IMR-90 (cell line): Measurements from ENCODE around the gene PDGFRA. TPM values are rescaled to one million over a fixed set of nuclear protein-coding genes. Genes with fewer than 3 reads are reported as not detected.

ENCODE experiments used
- ATAC-seq: fragments of 200-7000 bp; cut with Tn5 transposase; 2 replicates; pipeline ENCODE4 v1.9.1; 2020; ENCODE audit warnings: low read depth, mild to moderate bottlenecking, moderate library complexity
- Bru-seq: library from RNA; stranded (reverse); fragments of 400-500 nt; gene quantifications from one replicate; lab custom pipeline; 2021; lab: Mats Ljungman, UMichigan
- BruChase-seq, 2 experiments: library from RNA; stranded (reverse); fragments of 400-500 nt; gene quantifications; one replicate each; lab custom pipeline; 2021; lab: Mats Ljungman, UMichigan
- BruUV-seq: library from RNA; stranded (reverse); fragments of 400-500 nt; replicated peaks from 2 replicates; lab custom pipeline; 2021; lab: Mats Ljungman, UMichigan
- CTCF ChIA-PET: fragments of 300-600 bp; formaldehyde crosslinking; extraction: SDS; loops from one replicate; lab custom pipeline; 2021; ENCODE audit warnings: antibody characterized with exemption; lab: Yijun Ruan, JAX
- POLR2A ChIA-PET: fragments of 300-600 bp; sonication (Branson Sonifier 250); formaldehyde crosslinking; loops from one replicate; lab custom pipeline; 2022; ENCODE audit warnings: antibody characterized with exemption; ENCODE audit not compliant: unreplicated experiment; lab: Charles Lee
- DNase-seq: peaks from one replicate; pipeline ENCODE4 v3.0.0; 2013
- H2AFZ ChIP-seq: replicated peaks from 2 replicates; pipeline ENCODE3; 2013; ENCODE audit warnings: low read length, mild to moderate bottlenecking; ENCODE audit not compliant: poor library complexity
- H2AK5ac ChIP-seq: 2 replicates; pipeline ENCODE4 v1.6.1; 2013; ENCODE audit warnings: low read depth, low read length, inconsistent platforms
- H2AK9ac ChIP-seq: replicated peaks from 2 replicates; pipeline ENCODE3; 2013; ENCODE audit warnings: mild to moderate bottlenecking, low read depth, low read length, moderate library complexity; ENCODE audit not compliant: poor library complexity
- H2BK120ac ChIP-seq: 2 replicates; pipeline ENCODE4 v1.6.1; 2013; ENCODE audit warnings: low read depth, low read length, inconsistent platforms
- H2BK15ac ChIP-seq: 3 replicates; pipeline ENCODE4 v1.6.1; 2013; ENCODE audit warnings: low read depth, low read length, inconsistent platforms
- H2BK20ac ChIP-seq: 2 replicates; pipeline ENCODE4 v1.6.1; 2013; ENCODE audit warnings: low read depth, mild to moderate bottlenecking, inconsistent platforms, low read length, moderate library complexity
- H2BK5ac ChIP-seq: 2 replicates; pipeline ENCODE4 v1.6.1; 2013; ENCODE audit warnings: mild to moderate bottlenecking, low read depth, low read length, inconsistent platforms; ENCODE audit not compliant: poor library complexity, severe bottlenecking
- H3K14ac ChIP-seq: replicated peaks from 2 replicates; pipeline ENCODE4 v1.6.1; 2013; ENCODE audit warnings: low read depth, low read length, inconsistent platforms
- H3K18ac ChIP-seq: 2 replicates; pipeline ENCODE4 v1.6.1; 2013; ENCODE audit warnings: low read depth, low read length, control low read depth
- H3K23ac ChIP-seq: 2 replicates; pipeline ENCODE4 v1.6.1; 2013; ENCODE audit warnings: low read depth, low read length, inconsistent platforms
- H3K27ac ChIP-seq: 2 replicates; pipeline ENCODE4 v1.5.1; 2013; ENCODE audit warnings: mild to moderate bottlenecking, control low read depth, low read length; ENCODE audit not compliant: insufficient read depth
- H3K27me3 ChIP-seq: 2 replicates; pipeline ENCODE4 v1.6.1; 2013; ENCODE audit warnings: low read length; ENCODE audit not compliant: control insufficient read depth, insufficient read depth
- H3K36me3 ChIP-seq: 2 replicates; pipeline ENCODE4 v1.6.1; 2013; ENCODE audit warnings: low read length, mixed read lengths; ENCODE audit not compliant: control insufficient read depth, insufficient read depth
- H3K4ac ChIP-seq: 2 replicates; pipeline ENCODE4 v1.6.1; 2013; ENCODE audit warnings: low read depth, low read length, inconsistent platforms
- H3K4me1 ChIP-seq: 2 replicates; pipeline ENCODE4 v1.6.1; 2013; ENCODE audit warnings: low read length, mixed read lengths; ENCODE audit not compliant: control insufficient read depth, insufficient read depth
- H3K4me2 ChIP-seq: 2 replicates; pipeline ENCODE4 v1.6.1; 2013; ENCODE audit warnings: low read depth, mild to moderate bottlenecking, control low read depth, low read length, moderate library complexity
- H3K4me3 ChIP-seq: 2 replicates; pipeline ENCODE4 v1.5.1; 2013; ENCODE audit warnings: low read depth, mild to moderate bottlenecking, control low read depth, low read length, moderate library complexity; ENCODE audit not compliant: insufficient read depth
- H3K56ac ChIP-seq: 2 replicates; pipeline ENCODE4 v1.6.1; 2013; ENCODE audit warnings: low read length, inconsistent platforms; ENCODE audit not compliant: insufficient read depth; ENCODE audit errors: extremely low read depth
- H3K79me1 ChIP-seq, 2 experiments: 2 replicates each; pipeline ENCODE4 v1.6.1; 2013; ENCODE audit warnings: low read length in 2 of 2, inconsistent platforms in 1 of 2, low read depth in 1 of 2
- H3K9ac ChIP-seq: 2 replicates; pipeline ENCODE4 v1.6.1; 2013; ENCODE audit warnings: low read depth, low read length, control low read depth
- H3K9me1 ChIP-seq: 2 replicates; pipeline ENCODE4 v1.6.1; 2013; ENCODE audit warnings: low read length, inconsistent platforms; ENCODE audit not compliant: insufficient read depth
- H3K9me3 ChIP-seq: 2 replicates; pipeline ENCODE4 v1.6.1; 2013; ENCODE audit warnings: low read length; ENCODE audit not compliant: control insufficient read depth, insufficient read depth
- H4K20me1 ChIP-seq: 2 replicates; pipeline ENCODE4 v1.6.1; 2013; ENCODE audit warnings: low read length, inconsistent platforms; ENCODE audit not compliant: insufficient read depth
- H4K5ac ChIP-seq: 2 replicates; pipeline ENCODE4 v1.6.1; 2013; ENCODE audit warnings: mild to moderate bottlenecking, low read depth, low read length, control low read depth
- H4K8ac ChIP-seq, 2 experiments: 2 replicates each; pipeline ENCODE4 v1.6.1; 2013; ENCODE audit warnings: low read depth in 2 of 2, low read length in 2 of 2, control low read depth in 1 of 2, inconsistent platforms in 1 of 2
- H4K91ac ChIP-seq: 2 replicates; pipeline ENCODE4 v1.6.1; 2013; ENCODE audit warnings: low read depth, low read length, inconsistent platforms; ENCODE audit not compliant: insufficient read depth
- CEBPB ChIP-seq: IDR thresholded peaks from 2 replicates; pipeline ENCODE4 v1.6.1; 2012; ENCODE audit warnings: low read depth, low read length, improper control_type of control experiment
- CTCF ChIP-seq: conservative IDR thresholded peaks from 2 replicates; pipeline ENCODE4 v1.5.1; 2012; ENCODE audit warnings: mild to moderate bottlenecking, low read depth, low read length, improper control_type of control experiment
- FOS ChIP-seq: fragments of 150-350 bp; IDR thresholded peaks from 2 replicates; pipeline ENCODE4 v1.6.1; 2016; ENCODE audit warnings: low read depth, low read length
- MAZ ChIP-seq: IDR thresholded peaks from 2 replicates; pipeline ENCODE4 v1.6.1; 2012; ENCODE audit warnings: low read depth, mild to moderate bottlenecking, low read length, improper control_type of control experiment, moderate library complexity, borderline replicate concordance
- MXI1 ChIP-seq: IDR thresholded peaks from 2 replicates; pipeline ENCODE4 v1.6.1; 2012; ENCODE audit warnings: low read depth, mild to moderate bottlenecking, low read length, moderate library complexity, borderline replicate concordance
- POLR2A ChIP-seq: IDR thresholded peaks from 2 replicates; pipeline ENCODE4 v1.6.1; 2012; ENCODE audit warnings: mild to moderate bottlenecking, low read depth, low read length
- WGBS, 2 experiments: methylation state at CpG; one replicate each; pipeline versions ENCODE4 v1.1.5 to v1.1.7; 2013; ENCODE audit warnings: missing lambda C conversion rate in 2 of 2; ENCODE audit not compliant: insufficient read length in 1 of 2; ENCODE audit errors: extremely low coverage in 2 of 2; 5-methylcytosine and 5-hydroxymethylcytosine counted together
- dilution Hi-C: fragments of 300-500 bp; cut with HindIII; formaldehyde crosslinking; loops from one replicate; pipeline ENCODE4 v1.14.3; 2018; ENCODE audit warnings: low sequenced_read_pairs; ENCODE audit not compliant: unreplicated experiment
- in situ Hi-C: fragments of 300-500 bp; cut with MboI; formaldehyde crosslinking; loops from 3 replicates; pipeline ENCODE4 v1.14.3; 2019; ENCODE audit warnings: low sequenced_read_pairs, inconsistent platforms, mixed read lengths
- intact Hi-C: fragments of 100-400 bp; cut with micrococcal nuclease; formaldehyde crosslinking; loops from 2 replicates; pipeline ENCODE4 v1.10.0; 2022
- long read RNA-seq: library from polyadenylated mRNA; unstranded; transcript quantifications from one replicate; pipeline ENCODE4 v2.0.0, GENCODE V29; 2021; ENCODE audit not compliant: unreplicated experiment
- polyA plus RNA-seq, 3 experiments: library from polyadenylated mRNA; depleted of rRNA; stranded (reverse); fragments of >200 nt; gene quantifications; 2 replicates each; pipeline ENCODE4 v1.2.3, GENCODE V29; 2012; ENCODE audit warnings: low replicate concordance in 1 of 3
- total RNA-seq: library from RNA; depleted of rRNA; stranded (reverse); fragments of >200 nt; gene quantifications from 2 replicates; pipeline ENCODE4 v1.2.3, GENCODE V29; 2012; rRNA removed

PDGFRA gene
- total RNA-seq (157 and 168 TPM in 2 replicates), polyA plus RNA-seq (2012; rRNA removed) (50.0 and 60.8 TPM in 2 replicates), Bru-seq, nascent RNA (percentile 100 among the genes with signal in this experiment), BruChase-seq, experiment 1, labeled RNA remaining after a 6-hour chase (percentile 100 among the genes with signal in this experiment), BruChase-seq, experiment 2, labeled RNA remaining after a 2-hour chase (percentile 100 among the genes with signal in this experiment)
- 17.1 and 26.5 TPM in 2 replicates for polyA plus RNA-seq (2012; cell fraction: cytosol; rRNA removed)
- 16.4 and 107 TPM in 2 replicates for polyA plus RNA-seq (2012; cell fraction: nucleus; rRNA removed; ENCODE audit: low replicate concordance)
- long read RNA-seq, full-length matches to known transcripts, result 62 of 281 reads
- long read RNA-seq, partial matches to known transcripts, result 102 of 281 reads
- long read RNA-seq, other reads (novel, unspliced or antisense), result 117 of 281 reads

- Histone ChIP-seq H2BK120ac (peak within 1 kb of the TSS; percentile 98), H3K14ac (peak within 1 kb of the TSS; percentile 97), H2AFZ (peak within 1 kb of the TSS; percentile 95), H3K18ac (peak within 1 kb of the TSS; percentile 93), H3K9me3 (no peaks in the 10 kb centered on the region), H4K8ac (peak within 1 kb of the TSS; percentile 77 to 82), H3K23ac (peak within 1 kb of the TSS; percentile 97), H3K27me3 (no peaks in the 10 kb centered on the region), H2BK20ac (peak within 1 kb of the TSS; percentile 95), H4K91ac (peak within 1 kb of the TSS; percentile 96), H2BK15ac (peak within 1 kb of the TSS; percentile 79; the same call in 2 of the 3 replicates), H3K9me1 (no peaks in the 10 kb centered on the region), H3K9ac (peak within 1 kb of the TSS; percentile 98), H3K56ac (peak within 1 kb of the TSS; percentile 92), H4K5ac (peak within 1 kb of the TSS; percentile 94), H2BK5ac (peak within 1 kb of the TSS; percentile 93), H3K4ac (peak within 1 kb of the TSS; percentile 98), H3K36me3 (peaks cover 23% of the 10 kb centered on the region; the same call in 1 of the 2 replicates), H3K79me1 (peaks cover 0 to 15% of the 10 kb centered on the region in 2 experiments; a peak in 1 of 4 replicates), H2AK9ac (peak within 1 kb of the TSS; percentile 94), H3K4me3 (peak within 1 kb of the TSS; percentile 89), H4K20me1 (peaks cover 30% of the 10 kb centered on the region), H3K4me1 (peaks cover 15% of the 10 kb centered on the region), H2AK5ac (peak within 1 kb of the TSS; percentile 36), H3K27ac (peak within 1 kb of the TSS; percentile 98), H3K4me2 (peak within 1 kb of the TSS; percentile 93)
- ChIA-PET POLR2A (interaction anchor here (0.6 to 0.7 kb wide), 6 partner anchors 38 to 1213 kb away, joined by 3 to 6 read pairs (median 4); no protein-coding TSS in a partner anchor), CTCF (interaction anchor here (0.6 to 1.0 kb wide), 5 partner anchors 217 to 771 kb away, joined by 3 to 5 read pairs (median 3); no protein-coding TSS in a partner anchor)
- intact Hi-C loops (loop anchor here (1.0 to 5.0 kb wide), 10 partner anchors 298 to 1232 kb away; partner anchors contain the start of gene FIP1L1), in situ Hi-C loops (loop anchor here (5.0 to 25.0 kb wide), 7 partner anchors 322 to 1854 kb away; partner anchors contain the start of gene SCFD2), dilution Hi-C loops (no loop called here)
- 0% methylated on average over 6 of the region's 15 CpGs; no CpG with 5 or more reads in 1 of the 2 experiments for WGBS, 2 experiments
- DNase-seq (peak; percentile 94), ATAC-seq (peak; percentile 2)
- TF ChIP-seq MAZ (peak; percentile 83; the same call in 1 of the 2 replicates), CTCF (no peak), POLR2A (0 out of 2 replicates have a peak, but pooled peaks have one; percentile 4), MXI1 (peak; percentile 55; the same call in 1 of the 2 replicates), CEBPB (peak; percentile 97), FOS (no peak)
- no TSS peak for BruUV-seq
Measured at GRCh38 chr4:54228961-54229501, at the start of gene PDGFRA. Gene PDGFRA (plus strand): TSS chr4:54229293. CDS start chr4:54258769, 29,476 bp downstream.
